Measurements from ENCODE around the gene RELL2.

Gene RELL2

GRCh38 chr5:141618804-141619554 lies 17.8 kb upstream of the RELL2 start, which contains the start of gene DIAPH1:
Gene DIAPH1 (minus strand): TSS chr5:141619000. CDS start chr5:141618914, 86 bp downstream.
- peak in 55 of 56 donors; percentile 49 to 92 (median 81) for DNase-seq

- peak in 3 of 56 donors; percentile 7 to 20 (median 9) for DNase-seq
Measured at GRCh38 chr5:141623186-141623585, 13.6 kb upstream of the RELL2 start.

- DNase-seq, result no peak
Measured at GRCh38 chr5:141623611-141624010, 13.2 kb upstream of the RELL2 start.

- DNase-seq, result no peak
Measured at GRCh38 chr5:141628175-141628788, 8.5 kb upstream of the RELL2 start.

GRCh38 chr5:141630570-141631140 lies 6.1 kb upstream of the RELL2 start:
- no peak for DNase-seq

GRCh38 chr5:141632650-141633049 lies 4.1 kb upstream of the RELL2 start:
- no peak for DNase-seq

- DNase-seq, result no peak
Measured at GRCh38 chr5:141633871-141634561, 2.8 kb upstream of the RELL2 start.

- no peak for DNase-seq
Measured at GRCh38 chr5:141634720-141635119, 2.1 kb upstream of the RELL2 start.

- no peak for DNase-seq
Measured at GRCh38 chr5:141635646-141636045, 1.2 kb upstream of the RELL2 start.

GRCh38 chr5:141636106-141636412 lies 738 bp upstream of the RELL2 start:
- DNase-seq, result no peak

- DNase-seq, result peak in 15 of 56 donors; percentile 9 to 78 (median 50)
Measured at GRCh38 chr5:141637123-141637766, 448 bp downstream of the RELL2 start.

GRCh38 chr5:141637767-141638419 lies 1.1 kb downstream of the RELL2 start:
- DNase-seq, result peak in 16 of 56 donors; percentile 8 to 46 (median 19)

GRCh38 chr5:141638771-141639170 lies 2.0 kb downstream of the RELL2 start:
- DNase-seq, result no peak

GRCh38 chr5:141639357-141640050 lies 2.7 kb downstream of the RELL2 start:
- DNase-seq, result no peak

- DNase-seq, result no peak
Measured at GRCh38 chr5:141640051-141640415, 3.2 kb downstream of the RELL2 start.

GRCh38 chr5:141640698-141641097 lies 3.9 kb downstream of the RELL2 start:
- no peak for DNase-seq

GRCh38 chr5:141641634-141642267 lies 5.0 kb downstream of the RELL2 start:
- no peak for DNase-seq

GRCh38 chr5:141646026-141646425 lies 9.2 kb downstream of the RELL2 start:
- DNase-seq, result peak in 22 of 56 donors; percentile 5 to 70 (median 39)

- DNase-seq, result no peak
Measured at GRCh38 chr5:141647242-141647641, 10.4 kb downstream of the RELL2 start.

- DNase-seq, result no peak
Measured at GRCh38 chr5:141647851-141648250, 11.1 kb downstream of the RELL2 start.
